DOHH2 (cell line): Measurements from ENCODE around the gene LPAR2.
A peak's percentile ranks its signal among the peaks of the same experiment; 100 is the strongest.

Source experiments
- H3F3A ChIP-seq: fragments of 200-600 bp; sonication (generic), shearing (Covaris generic); 2 replicates; pipeline ENCODE4 v1.6.0; 2016; ENCODE audit warnings: antibody characterized with exemption, mild to moderate bottlenecking; ENCODE audit not compliant: control insufficient read depth, insufficient read depth
- H3K27ac ChIP-seq: fragments of 200-600 bp; sonication (generic); 2 replicates; pipeline ENCODE4 v1.5.1; 2014; ENCODE audit warnings: low read depth, mild to moderate bottlenecking, low read length, moderate library complexity
- H3K27me3 ChIP-seq: fragments of 200-600 bp; sonication (generic); 2 replicates; pipeline ENCODE4 v1.6.1; 2014; ENCODE audit warnings: mild to moderate bottlenecking, low read length, mixed read lengths; ENCODE audit not compliant: control insufficient read depth
- H3K36me3 ChIP-seq: fragments of 200-600 bp; sonication (generic); 2 replicates; pipeline ENCODE4 v1.6.1; 2014; ENCODE audit warnings: mild to moderate bottlenecking, low read length, moderate library complexity, mixed read lengths; ENCODE audit not compliant: control insufficient read depth
- H3K4me1 ChIP-seq: fragments of 200-600 bp; sonication (generic); 2 replicates; pipeline ENCODE4 v1.6.1; 2014; ENCODE audit warnings: mild to moderate bottlenecking, low read length, mixed read lengths; ENCODE audit not compliant: control insufficient read depth
- H3K4me2 ChIP-seq: fragments of 200-600 bp; sonication (generic); 2 replicates; pipeline ENCODE4 v1.6.0; 2014; ENCODE audit warnings: mild to moderate bottlenecking, low read length, moderate library complexity
- H3K4me3 ChIP-seq: fragments of 200-600 bp; sonication (generic); 2 replicates; pipeline ENCODE4 v1.5.1; 2014; ENCODE audit warnings: mild to moderate bottlenecking, low read length, mixed read lengths
- H3K79me2 ChIP-seq: fragments of 200-600 bp; sonication (generic); 2 replicates; pipeline ENCODE4 v1.6.1; 2014; ENCODE audit warnings: mild to moderate bottlenecking, low read length, mixed read lengths; ENCODE audit not compliant: control insufficient read depth
- H3K9me2 ChIP-seq: fragments of 200-600 bp; sonication (generic); replicated peaks from 2 replicates; pipeline ENCODE4 v1.6.1; 2014; ENCODE audit warnings: mild to moderate bottlenecking, low read length, mixed read lengths; ENCODE audit not compliant: control insufficient read depth
- H3K9me3 ChIP-seq: fragments of 200-600 bp; sonication (generic); 2 replicates; pipeline ENCODE4 v1.6.1; 2014; ENCODE audit warnings: antibody characterized with exemption, low read length, mixed read lengths; ENCODE audit not compliant: control insufficient read depth, insufficient read depth
- H4K20me1 ChIP-seq: fragments of 200-600 bp; sonication (generic); 2 replicates; pipeline ENCODE4 v1.6.0; 2014; ENCODE audit warnings: low read depth, mild to moderate bottlenecking, antibody characterized with exemption, low read length, moderate library complexity; ENCODE audit not compliant: control insufficient read depth, insufficient read depth
- CTCF ChIP-seq: fragments of 200-600 bp; sonication (generic); IDR thresholded peaks from one replicate; pipeline ENCODE4 v1.5.1; 2014; ENCODE audit warnings: antibody characterized with exemption, mild to moderate bottlenecking, low read depth, low read length; ENCODE audit not compliant: poor library complexity, severe bottlenecking
- EZH2phosphoT487 ChIP-seq: fragments of 200-600 bp; sonication (generic); IDR thresholded peaks from 2 replicates; pipeline ENCODE4 v1.6.1; 2017; ENCODE audit warnings: borderline replicate concordance, mild to moderate bottlenecking, antibody characterized with exemption, low read length, moderate library complexity, mixed read lengths

The LPAR2 gene

DNA sequence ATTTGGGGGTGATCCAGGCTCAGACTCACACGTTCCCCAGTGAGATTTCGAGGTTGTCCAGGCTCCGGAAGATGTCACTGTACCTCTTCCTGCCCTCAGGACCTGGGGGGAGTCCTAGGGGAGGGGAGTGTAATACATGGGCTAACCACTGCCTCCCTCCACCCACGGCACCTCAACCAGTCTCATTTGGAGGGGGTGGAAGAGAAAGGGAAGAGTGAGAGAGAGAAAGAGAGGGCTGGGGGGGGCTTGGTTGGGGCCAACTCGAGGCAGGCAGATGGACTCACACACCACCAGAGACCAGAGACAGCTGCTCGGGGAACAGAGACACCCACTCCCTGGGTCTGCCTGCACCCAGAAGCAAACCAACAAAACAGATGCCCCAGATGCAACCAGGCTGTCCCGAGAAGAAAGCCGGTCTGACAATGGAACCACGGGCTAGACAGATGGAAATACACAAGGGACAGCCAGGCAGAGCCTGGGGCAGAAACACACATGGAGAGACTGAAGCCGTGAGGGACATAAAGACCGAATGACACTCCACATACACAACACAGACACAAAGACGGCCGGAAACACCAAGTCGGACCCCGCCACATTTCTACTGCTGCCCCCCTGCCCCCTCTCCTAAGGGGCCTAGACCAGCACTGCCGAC lies 14.6 kb upstream of the LPAR2 start:
- Histone ChIP-seq H3K4me1 (peaks cover 23% of the 10 kb centered on the region), H3K9me3 (no peaks in the 10 kb centered on the region), H3K36me3 (peaks cover 61% of the 10 kb centered on the region), H3K9me2 (no peaks in the 10 kb centered on the region), H3F3A (peaks cover 11% of the 10 kb centered on the region), H3K4me3 (peak overlapping the region; percentile 85), H4K20me1 (no peaks in the 10 kb centered on the region), H3K4me2 (peak overlapping the region; percentile 91), H3K27ac (peak overlapping the region; percentile 80), H3K79me2 (peaks cover 19% of the 10 kb centered on the region), H3K27me3 (no peaks in the 10 kb centered on the region)
- TF ChIP-seq EZH2phosphoT487 = no peak
- no peak for TF ChIP-seq CTCF

GRCh38 chr19:19637523-19638251 lies 9.7 kb upstream of the LPAR2 start:
- no peaks in the 10 kb centered on the region for H3K9me3 ChIP-seq
- H4K20me1 ChIP-seq = no peaks in the 10 kb centered on the region
- no peaks in the 10 kb centered on the region for H3K9me2 ChIP-seq
- H3K4me3 ChIP-seq = no peak overlapping the region
- H3K79me2 ChIP-seq = peaks cover 12% of the 10 kb centered on the region
- TF ChIP-seq EZH2phosphoT487 = no peak
- TF ChIP-seq CTCF = no peak
- no peak overlapping the region for H3K27ac ChIP-seq
- no peaks in the 10 kb centered on the region for H3F3A ChIP-seq
- no peaks in the 10 kb centered on the region for H3K27me3 ChIP-seq
- no peak overlapping the region for H3K4me2 ChIP-seq
- H3K4me1 ChIP-seq = peaks cover 9% of the 10 kb centered on the region
- H3K36me3 ChIP-seq = peaks cover 64% of the 10 kb centered on the region

DNA sequence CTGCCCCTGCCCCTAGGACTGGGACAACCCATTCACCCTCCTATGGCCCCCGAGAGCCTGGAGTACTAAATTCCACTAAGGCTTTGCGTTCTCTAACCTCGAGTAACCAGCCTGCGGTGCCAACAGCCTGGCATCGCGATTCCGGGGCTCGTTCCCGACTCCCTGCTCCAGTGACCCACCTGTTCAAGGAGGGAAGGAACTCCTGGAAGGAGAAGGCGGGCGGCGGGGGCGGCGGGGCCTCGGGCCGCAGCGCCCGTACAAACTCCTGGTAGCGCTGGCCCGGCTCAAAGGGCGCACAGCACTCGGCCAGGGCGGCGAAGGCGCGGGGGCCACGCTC lies 9.1 kb upstream of the LPAR2 start:
- Histone ChIP-seq H3K36me3 (peaks cover 64% of the 10 kb centered on the region), H3K4me1 (peaks cover 5% of the 10 kb centered on the region), H3K4me3 (no peak overlapping the region), H3K9me2 (no peaks in the 10 kb centered on the region), H4K20me1 (no peaks in the 10 kb centered on the region), H3K9me3 (no peaks in the 10 kb centered on the region), H3K27ac (no peak overlapping the region), H3K27me3 (no peaks in the 10 kb centered on the region), H3K79me2 (peaks cover 7% of the 10 kb centered on the region), H3K4me2 (no peak overlapping the region), H3F3A (no peaks in the 10 kb centered on the region)
- no peak for TF ChIP-seq CTCF
- no peak for TF ChIP-seq EZH2phosphoT487
